Stimulated activated CD4-positive, alpha-beta T cell treated with anti-CD3 and anti-CD28 coated beads, TNF-alpha, amount 100 ng/mL, for 4 hours (primary cell): ENCODE data around the gene SLCO1B1.
"Not testable (repeated sequence)": the region's sequence is repeated elsewhere in the genome, so short reads cannot be mapped to it uniquely, and the experiment has no call there.

ENCODE experiments used
- DNase-seq, 3 experiments: peaks; one replicate each; pipeline ENCODE4 v3.0.0-alpha.2; 2020; ENCODE audit warnings: low read depth in 3 of 3

Gene SLCO1B1, protein sequence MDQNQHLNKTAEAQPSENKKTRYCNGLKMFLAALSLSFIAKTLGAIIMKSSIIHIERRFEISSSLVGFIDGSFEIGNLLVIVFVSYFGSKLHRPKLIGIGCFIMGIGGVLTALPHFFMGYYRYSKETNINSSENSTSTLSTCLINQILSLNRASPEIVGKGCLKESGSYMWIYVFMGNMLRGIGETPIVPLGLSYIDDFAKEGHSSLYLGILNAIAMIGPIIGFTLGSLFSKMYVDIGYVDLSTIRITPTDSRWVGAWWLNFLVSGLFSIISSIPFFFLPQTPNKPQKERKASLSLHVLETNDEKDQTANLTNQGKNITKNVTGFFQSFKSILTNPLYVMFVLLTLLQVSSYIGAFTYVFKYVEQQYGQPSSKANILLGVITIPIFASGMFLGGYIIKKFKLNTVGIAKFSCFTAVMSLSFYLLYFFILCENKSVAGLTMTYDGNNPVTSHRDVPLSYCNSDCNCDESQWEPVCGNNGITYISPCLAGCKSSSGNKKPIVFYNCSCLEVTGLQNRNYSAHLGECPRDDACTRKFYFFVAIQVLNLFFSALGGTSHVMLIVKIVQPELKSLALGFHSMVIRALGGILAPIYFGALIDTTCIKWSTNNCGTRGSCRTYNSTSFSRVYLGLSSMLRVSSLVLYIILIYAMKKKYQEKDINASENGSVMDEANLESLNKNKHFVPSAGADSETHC

GRCh38 chr12:21130998-21131397 lies at the start of gene SLCO1B1:
SLCO1B1 (plus strand) TSS chr12:21131194; CDS start chr12:21141575, 10,381 bp downstream.
- no peak for DNase-seq

GRCh38 chr12:21084753-21085152 lies 46.2 kb upstream of the SLCO1B1 start:
- not testable (repeated sequence) for DNase-seq

GRCh38 chr12:21111732-21112131 lies 19.3 kb upstream of the SLCO1B1 start:
- no peak for DNase-seq

DNA sequence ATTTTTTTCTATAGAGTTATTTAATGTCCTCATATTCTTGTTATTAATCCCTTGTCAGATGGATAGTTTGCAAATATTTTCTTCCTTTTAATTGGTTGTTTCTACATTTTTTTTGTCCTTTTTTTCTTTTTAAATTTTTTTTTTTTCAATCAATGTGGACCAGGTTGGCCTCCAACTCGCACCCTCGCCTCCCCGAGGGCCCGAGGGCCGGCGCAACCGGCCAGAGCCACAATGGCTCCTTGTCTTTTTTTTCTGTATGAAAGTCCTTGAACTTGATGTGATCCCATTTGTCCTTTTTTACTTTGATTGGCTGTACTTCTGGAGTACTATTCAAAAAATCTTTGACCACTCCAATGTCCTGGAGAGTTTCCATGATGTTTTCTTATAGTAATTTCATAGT lies 17.7 kb upstream of the SLCO1B1 start:
- no peak for DNase-seq

GRCh38 chr12:21117995-21118394 lies 13.0 kb upstream of the SLCO1B1 start:
- DNase-seq, result no peak

- no peak for DNase-seq
These were observed 12.2 kb upstream of the SLCO1B1 start for GRCh38 chr12:21118760-21119159.

DNA sequence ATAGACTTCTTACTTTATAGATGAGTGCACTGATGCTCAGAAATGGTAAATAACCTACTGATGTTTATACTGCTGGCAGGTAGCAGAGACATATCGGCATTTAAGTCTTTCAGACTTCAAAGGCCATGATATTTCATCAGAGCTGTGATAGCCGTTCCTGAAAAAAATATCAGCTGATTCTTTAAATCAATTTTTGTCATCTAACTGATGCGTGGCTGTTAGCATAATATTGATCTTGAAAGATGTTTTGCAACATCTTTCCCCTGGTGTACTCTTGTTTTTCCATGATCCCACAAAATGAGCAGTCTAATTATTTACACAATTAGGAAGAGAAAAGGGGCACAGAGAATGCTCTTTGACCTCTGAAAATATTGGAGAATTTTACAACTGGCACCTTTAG lies 1.6 kb upstream of the SLCO1B1 start:
- DNase-seq, result no peak

GRCh38 chr12:21129906-21130305 lies 1.1 kb upstream of the SLCO1B1 start:
- no peak for DNase-seq

DNA sequence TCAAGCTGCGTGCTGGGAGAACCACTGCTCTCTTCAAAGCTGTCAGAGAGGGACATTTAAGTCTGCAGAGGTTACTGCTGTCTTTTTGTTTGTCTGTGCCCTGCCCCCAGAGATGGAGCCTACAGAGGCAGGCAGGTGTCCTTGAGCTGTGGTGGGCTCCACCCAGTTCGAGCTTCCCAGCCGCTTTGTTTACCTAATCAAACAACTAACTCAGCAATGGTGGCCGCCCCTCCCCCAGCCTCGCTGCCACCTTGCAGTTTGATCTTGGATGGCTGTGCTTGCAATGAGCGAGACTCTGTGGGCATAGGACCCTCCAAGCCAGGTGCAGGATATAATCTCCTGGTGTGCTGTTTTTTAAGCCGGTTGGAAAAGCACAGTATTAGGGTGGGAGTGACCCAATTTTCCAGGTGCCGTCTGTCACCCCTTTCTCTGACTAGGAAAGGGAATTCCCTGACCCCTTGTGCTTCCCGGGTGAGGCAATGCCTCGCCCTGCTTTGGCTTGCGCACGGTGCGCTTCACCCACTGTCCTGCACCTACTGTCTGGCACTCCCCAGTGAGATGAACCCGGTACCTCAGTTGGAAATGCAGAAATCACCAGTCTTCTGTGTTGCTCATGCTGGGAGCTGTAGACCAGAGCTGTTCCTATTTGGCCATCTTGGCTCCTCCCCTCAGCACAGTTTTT lies 6.5 kb downstream of the SLCO1B1 start:
- DNase-seq, result not testable (repeated sequence)

GRCh38 chr12:21138016-21138415 lies 7.0 kb downstream of the SLCO1B1 start:
- no peak for DNase-seq

- no peak for DNase-seq
These were observed 13.3 kb downstream of the SLCO1B1 start for GRCh38 chr12:21144309-21144708.

- not testable (repeated sequence) for DNase-seq
These were observed 18.9 kb downstream of the SLCO1B1 start for GRCh38 chr12:21149861-21150260.

- no peak for DNase-seq
These were observed 20.2 kb downstream of the SLCO1B1 start for GRCh38 chr12:21151184-21151583.

DNA sequence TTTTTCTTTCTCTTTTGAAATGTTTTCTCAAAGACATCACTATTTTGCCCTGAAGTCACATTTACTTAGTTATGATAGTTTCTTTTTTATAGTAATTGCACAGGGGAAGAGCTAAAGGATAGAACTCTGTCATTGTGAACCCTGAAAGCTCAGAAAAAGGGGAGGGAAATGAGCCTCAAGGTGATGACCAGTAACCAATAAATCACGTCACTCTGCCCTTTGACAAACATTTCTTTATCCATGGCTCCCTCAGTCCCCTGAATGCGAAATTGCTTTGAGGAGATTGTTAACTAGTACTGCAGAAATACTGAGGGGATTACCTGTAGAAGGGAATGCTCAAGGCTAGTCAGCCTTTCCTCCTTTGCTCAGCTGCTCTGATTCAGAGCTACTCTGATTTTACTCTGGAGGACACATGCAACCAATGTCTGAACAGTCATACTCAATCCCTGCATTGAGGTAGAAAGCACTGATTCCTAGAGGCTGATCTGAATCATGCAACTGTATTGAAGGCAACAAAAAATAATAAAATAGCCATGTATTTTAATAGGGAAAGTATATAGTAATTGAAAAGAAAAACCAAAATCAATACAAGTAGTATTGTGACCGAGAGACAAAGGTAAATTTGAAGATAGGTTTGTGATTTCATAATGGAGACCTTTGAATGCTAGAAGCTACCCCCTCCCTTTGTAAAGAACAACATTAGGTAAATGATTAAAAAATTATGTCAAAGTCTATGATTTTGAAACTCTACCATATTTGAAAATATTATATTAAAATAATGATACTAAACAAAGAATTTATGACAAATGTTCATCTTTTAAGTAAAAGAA lies 24.7 kb downstream of the SLCO1B1 start:
- DNase-seq, result no peak

GRCh38 chr12:21165048-21165447 lies 34.1 kb downstream of the SLCO1B1 start:
- no peak for DNase-seq

DNA sequence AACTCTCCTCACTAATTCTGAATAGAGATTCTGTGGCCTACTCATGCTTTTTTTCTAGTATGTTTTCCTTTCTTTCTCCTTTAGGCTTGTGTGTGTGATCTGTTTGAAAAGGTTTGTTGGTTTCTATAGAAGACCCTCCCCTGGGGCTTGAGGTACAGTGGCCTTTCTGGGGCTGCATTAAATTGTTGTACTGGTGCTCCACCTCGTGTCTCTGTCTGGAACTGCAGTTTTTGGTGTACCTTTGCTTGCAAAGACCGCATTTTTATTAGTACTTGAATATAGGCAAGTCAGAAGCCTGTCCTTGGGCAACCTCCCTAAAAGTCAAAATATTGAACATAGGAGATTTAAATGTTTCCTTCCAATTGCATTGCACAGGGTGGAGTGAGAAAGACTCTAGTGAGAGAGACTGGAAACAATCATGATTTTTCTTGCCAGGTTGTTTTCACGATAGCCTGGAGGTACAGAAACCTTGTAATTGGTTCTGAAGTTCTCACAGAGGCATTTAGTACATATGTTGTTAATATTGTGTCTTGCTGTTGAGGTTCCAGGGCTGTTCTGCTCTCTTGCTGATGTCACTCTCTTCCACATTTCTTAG lies 39.0 kb downstream of the SLCO1B1 start:
- DNase-seq, result no peak

- DNase-seq, result no peak
These were observed 41.1 kb downstream of the SLCO1B1 start for GRCh38 chr12:21172079-21172478.

DNA sequence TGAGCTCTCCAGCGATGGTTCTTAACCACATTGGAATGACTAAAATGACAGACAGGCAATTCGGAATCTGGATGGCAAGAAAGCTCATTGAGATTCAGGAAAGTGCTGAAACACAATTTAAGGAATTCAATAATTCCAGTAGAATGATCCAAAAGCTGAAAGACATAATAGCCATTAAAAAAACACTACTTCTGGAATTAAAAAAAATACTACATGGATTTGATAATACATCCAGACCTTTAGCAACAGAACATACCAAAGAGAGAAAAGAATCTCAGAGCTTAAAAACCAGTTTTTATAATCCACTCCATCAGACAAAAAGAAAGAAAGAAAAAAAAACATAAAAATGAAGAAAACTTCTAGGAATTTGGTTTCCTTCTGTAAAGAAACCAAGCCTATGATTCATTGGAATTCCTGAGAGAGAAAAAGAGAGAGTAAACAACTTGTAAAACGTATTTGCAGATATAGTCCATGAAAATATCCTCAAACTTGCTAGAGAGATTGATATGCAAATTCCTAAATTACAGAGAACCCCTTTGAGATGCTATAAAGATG lies 52.8 kb downstream of the SLCO1B1 start:
- DNase-seq, result no peak

GRCh38 chr12:21190016-21190415 lies 59.0 kb downstream of the SLCO1B1 start:
- no peak for DNase-seq

DNA sequence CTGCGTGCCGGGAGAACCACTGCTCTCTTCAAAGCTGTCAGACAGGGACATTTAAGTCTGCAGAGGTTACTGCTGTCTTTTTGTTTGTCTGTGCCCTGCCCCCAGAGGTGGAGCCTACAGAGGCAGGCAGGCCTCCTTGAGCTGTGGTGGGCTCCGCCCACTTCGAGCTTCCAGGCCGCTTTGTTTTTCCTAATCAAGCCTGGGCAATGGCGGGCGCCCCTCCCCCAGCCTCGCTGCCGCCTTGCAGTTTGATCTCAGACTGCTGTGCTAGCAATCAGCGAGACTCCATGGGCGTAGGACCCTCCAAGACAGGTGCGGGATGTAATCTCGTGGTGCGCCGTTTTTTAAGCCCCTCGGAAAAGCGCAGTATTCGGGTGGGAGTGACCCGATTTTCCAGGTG lies 83.4 kb downstream of the SLCO1B1 start:
- DNase-seq, result not testable (repeated sequence)

DNA sequence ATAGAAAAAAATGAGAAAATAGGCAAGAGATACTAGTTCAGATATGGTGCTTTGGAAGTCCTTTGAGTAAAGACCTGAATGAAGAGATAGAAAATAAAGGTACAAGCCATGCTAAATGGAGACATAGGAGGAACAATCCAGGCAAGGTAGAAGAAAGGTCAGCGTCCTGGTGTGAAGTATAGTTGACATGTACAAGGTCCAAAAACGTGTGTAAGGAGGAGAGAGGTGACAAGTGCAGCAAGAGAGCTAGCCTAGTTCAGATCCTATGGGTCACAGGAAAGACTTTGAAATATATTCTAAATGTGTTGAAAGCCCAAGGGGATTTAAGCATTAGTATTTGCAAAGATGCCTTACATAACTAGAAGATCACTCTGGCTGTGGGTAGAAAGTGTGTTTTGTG lies 88.2 kb downstream of the SLCO1B1 start:
- no peak for DNase-seq
